HEK293 (cell line): ENCODE measurements around the gene CDK3.
A peak's percentile ranks its signal among the peaks of the same experiment; 100 is the strongest.

ENCODE experiments used
- CTCF ChIP-seq: fragments of 450-650 bp; formaldehyde crosslinking; IDR thresholded peaks from 2 replicates; pipeline ENCODE4 v1.5.1; 2016; ENCODE audit warnings: missing biosample characterization, missing genetic modification characterization
- OSR2 ChIP-seq: fragments of 450-650 bp; formaldehyde crosslinking; IDR thresholded peaks from 2 replicates; pipeline ENCODE4 v1.5.1; 2016; ENCODE audit warnings: missing biosample characterization, missing genetic modification characterization
- PATZ1 ChIP-seq: fragments of 450-650 bp; formaldehyde crosslinking; IDR thresholded peaks from 2 replicates; pipeline ENCODE4 v1.5.1; 2016; ENCODE audit warnings: missing biosample characterization, missing genetic modification characterization
- REST ChIP-seq: fragments of 450-650 bp; formaldehyde crosslinking; IDR thresholded peaks from 2 replicates; pipeline ENCODE4 v1.5.1; 2016; ENCODE audit warnings: missing biosample characterization, missing genetic modification characterization
- TRIM28 ChIP-seq: IDR thresholded peaks from 2 replicates; pipeline ENCODE4 v1.6.1; 2011; ENCODE audit warnings: low read length, control low read depth, borderline replicate concordance
- ZBTB1 ChIP-seq: fragments of 450-650 bp; formaldehyde crosslinking; IDR thresholded peaks from 2 replicates; pipeline ENCODE4 v1.5.1; 2016; ENCODE audit warnings: missing biosample characterization, missing genetic modification characterization
- ZBTB10 ChIP-seq: fragments of 450-650 bp; formaldehyde crosslinking; IDR thresholded peaks from 2 replicates; pipeline ENCODE4 v1.5.1; 2016; ENCODE audit warnings: missing biosample characterization, missing genetic modification characterization
- ZNF274 ChIP-seq, 2 experiments: fragments of 200-500 bp in 1 of 2; fragments of 450-650 bp in 1 of 2; sonication (Bioruptor generic) in 1 of 2; formaldehyde crosslinking in 1 of 2; IDR thresholded peaks; 2 replicates each; pipeline versions ENCODE4 v1.5.1 to v1.6.1; 2014 to 2016; ENCODE audit warnings: borderline replicate concordance in 1 of 2, inconsistent platforms in 1 of 2, low read length in 1 of 2, missing biosample characterization in 1 of 2, missing genetic modification characterization in 1 of 2
- ZNF341 ChIP-seq: fragments of 450-650 bp; formaldehyde crosslinking; IDR thresholded peaks from 2 replicates; pipeline ENCODE4; 2016; ENCODE audit warnings: low read depth, missing biosample characterization, missing genetic modification characterization
- ZNF398 ChIP-seq: fragments of 450-650 bp; formaldehyde crosslinking; IDR thresholded peaks from 2 replicates; pipeline ENCODE4 v1.5.1; 2017; ENCODE audit warnings: missing biosample characterization, missing genetic modification characterization
- ZNF433 ChIP-seq: fragments of 450-650 bp; formaldehyde crosslinking; IDR thresholded peaks from 2 replicates; pipeline ENCODE4 v1.5.1; 2016; ENCODE audit warnings: missing biosample characterization, missing genetic modification characterization, low read depth
- ZNF510 ChIP-seq: fragments of 450-650 bp; formaldehyde crosslinking; IDR thresholded peaks from 2 replicates; pipeline ENCODE4 v1.5.1; 2018; ENCODE audit warnings: mild to moderate bottlenecking, missing genetic modification characterization, missing biosample characterization; ENCODE audit not compliant: insufficient replicate concordance
- ZNF639 ChIP-seq: fragments of 450-650 bp; formaldehyde crosslinking; IDR thresholded peaks from 2 replicates; pipeline ENCODE4 v1.5.1; 2016; ENCODE audit warnings: missing biosample characterization, missing genetic modification characterization
- ZNF768 ChIP-seq: fragments of 450-650 bp; formaldehyde crosslinking; IDR thresholded peaks from 2 replicates; pipeline ENCODE4 v1.5.1; 2018; ENCODE audit warnings: missing biosample characterization, mild to moderate bottlenecking, missing genetic modification characterization

- TF ChIP-seq OSR2 (tag by site-specific recombination) (no peak), REST (no peak), CTCF (peak; percentile 78), ZNF510 (tag by site-specific recombination) (no peak), ZNF274 (IDR thresholded peaks at IDR 0.05; ENCODE audit: low read length) (no peak), ZNF274 (tag by site-specific recombination; IDR thresholded peaks at IDR 0.05; ENCODE audit: borderline replicate concordance) (no peak), ZBTB10 (tag by site-specific recombination) (no peak), ZBTB1 (tag by site-specific recombination) (no peak), ZNF398 (tag by site-specific recombination) (no peak), ZNF433 (tag by site-specific recombination) (no peak), ZNF639 (tag by site-specific recombination) (no peak), ZNF341 (tag by site-specific recombination) (no peak), PATZ1 (tag by site-specific recombination) (no peak), TRIM28 (no peak), ZNF768 (tag by site-specific recombination) (no peak)
Measured at GRCh38 chr17:76000016-76000754, 470 bp upstream of the CDK3 start.
